Skeletal muscle satellite cell (primary cell): Measurements from ENCODE around the gene PABPN1L.

ENCODE experiments used
- H3K27me3 ChIP-seq: 2 replicates; pipeline ENCODE4 v1.7.0; 2013; ENCODE audit warnings: low read length; ENCODE audit not compliant: control insufficient read depth, insufficient read depth
- H3K36me3 ChIP-seq: 2 replicates; pipeline ENCODE4 v1.7.0; 2013; ENCODE audit warnings: mild to moderate bottlenecking, control low read depth, low read length; ENCODE audit not compliant: insufficient read depth
- H3K4me1 ChIP-seq: 2 replicates; pipeline ENCODE4 v1.7.0; 2013; ENCODE audit warnings: low read length; ENCODE audit not compliant: control insufficient read depth, insufficient read depth
- H3K4me2 ChIP-seq: 2 replicates; pipeline ENCODE4 v1.7.0; 2013; ENCODE audit warnings: mild to moderate bottlenecking, low read length
- H3K4me3 ChIP-seq: 2 replicates; pipeline ENCODE4 v1.7.0; 2013; ENCODE audit warnings: low read length
- H3K9ac ChIP-seq: 2 replicates; pipeline ENCODE4 v1.7.0; 2013; ENCODE audit warnings: mild to moderate bottlenecking, low read depth, low read length, moderate library complexity
- H3K9me3 ChIP-seq: replicated peaks from 2 replicates; pipeline ENCODE4 v1.7.0; 2013; ENCODE audit warnings: mild to moderate bottlenecking, control low read depth, low read length

PABPN1L gene

GRCh38 chr16:88888057-88888456 is 21.6 kb upstream of the PABPN1L start:
- Histone ChIP-seq H3K4me1 (peaks cover 15% of the 10 kb centered on the region), H3K36me3 (no peaks in the 10 kb centered on the region)

GRCh38 chr16:88886845-88887521 is 20.5 kb upstream of the PABPN1L start:
- no peak overlapping the region for H3K4me3 ChIP-seq
- H3K9me3 ChIP-seq = no peaks in the 10 kb centered on the region
- H3K36me3 ChIP-seq = no peaks in the 10 kb centered on the region
- H3K9ac ChIP-seq = no peak overlapping the region
- H3K4me1 ChIP-seq = peaks cover 20% of the 10 kb centered on the region
- H3K4me2 ChIP-seq = peak overlapping the region; percentile 14
- H3K27me3 ChIP-seq = peaks cover 16% of the 10 kb centered on the region

More at GRCh38 chr16:88888057-88888456, 21.6 kb upstream of the PABPN1L start:
- peaks cover 16% of the 10 kb centered on the region for H3K27me3 ChIP-seq
- H3K9ac ChIP-seq = no peak overlapping the region
- H3K4me2 ChIP-seq = no peak overlapping the region
- H3K4me3 ChIP-seq = no peak overlapping the region
- no peaks in the 10 kb centered on the region for H3K9me3 ChIP-seq

- Histone ChIP-seq H3K4me3 (no peak overlapping the region), H3K4me2 (no peak overlapping the region), H3K27me3 (peaks cover 13% of the 10 kb centered on the region), H3K9me3 (no peaks in the 10 kb centered on the region), H3K36me3 (no peaks in the 10 kb centered on the region), H3K4me1 (peaks cover 20% of the 10 kb centered on the region), H3K9ac (no peak overlapping the region)
Measured at GRCh38 chr16:88886420-88886844, 20.0 kb upstream of the PABPN1L start.

- no peak overlapping the region for H3K4me2 ChIP-seq
- no peak overlapping the region for H3K4me3 ChIP-seq
- no peaks in the 10 kb centered on the region for H3K9me3 ChIP-seq
- H3K36me3 ChIP-seq = no peaks in the 10 kb centered on the region
- H3K27me3 ChIP-seq = peaks cover 9% of the 10 kb centered on the region
- no peak overlapping the region for H3K9ac ChIP-seq
- H3K4me1 ChIP-seq = peaks cover 20% of the 10 kb centered on the region
Measured at GRCh38 chr16:88885693-88886280, 19.3 kb upstream of the PABPN1L start.

GRCh38 chr16:88884569-88885271 is 18.3 kb upstream of the PABPN1L start:
- Histone ChIP-seq H3K9me3 (no peaks in the 10 kb centered on the region), H3K4me2 (no peak overlapping the region), H3K36me3 (no peaks in the 10 kb centered on the region), H3K4me3 (no peak overlapping the region), H3K9ac (no peak overlapping the region), H3K27me3 (peaks cover 9% of the 10 kb centered on the region), H3K4me1 (peaks cover 20% of the 10 kb centered on the region)

- Histone ChIP-seq H3K4me2 (no peak overlapping the region), H3K9ac (no peak overlapping the region), H3K4me3 (no peak overlapping the region), H3K9me3 (no peaks in the 10 kb centered on the region), H3K36me3 (no peaks in the 10 kb centered on the region), H3K4me1 (peaks cover 20% of the 10 kb centered on the region), H3K27me3 (peaks cover 9% of the 10 kb centered on the region)
Measured at GRCh38 chr16:88883946-88884345, 17.5 kb upstream of the PABPN1L start.

GRCh38 chr16:88883117-88883895 is 16.8 kb upstream of the PABPN1L start:
- Histone ChIP-seq H3K4me1 (peaks cover 20% of the 10 kb centered on the region), H3K4me3 (no peak overlapping the region), H3K9ac (no peak overlapping the region), H3K9me3 (no peaks in the 10 kb centered on the region), H3K36me3 (no peaks in the 10 kb centered on the region), H3K4me2 (no peak overlapping the region), H3K27me3 (peaks cover 9% of the 10 kb centered on the region)

GRCh38 chr16:88882358-88883030 is 16.0 kb upstream of the PABPN1L start:
- Histone ChIP-seq H3K4me1 (peaks cover 18% of the 10 kb centered on the region), H3K27me3 (peaks cover 11% of the 10 kb centered on the region), H3K9me3 (no peaks in the 10 kb centered on the region), H3K4me2 (no peak overlapping the region), H3K4me3 (no peak overlapping the region), H3K9ac (no peak overlapping the region), H3K36me3 (no peaks in the 10 kb centered on the region)

- Histone ChIP-seq H3K4me1 (peaks cover 12% of the 10 kb centered on the region), H3K27me3 (peaks cover 7% of the 10 kb centered on the region), H3K9me3 (no peaks in the 10 kb centered on the region), H3K36me3 (no peaks in the 10 kb centered on the region), H3K9ac (no peak overlapping the region), H3K4me3 (no peak overlapping the region), H3K4me2 (no peak overlapping the region)
Measured at GRCh38 chr16:88881675-88882357, 15.4 kb upstream of the PABPN1L start.

- H3K9ac ChIP-seq = no peak overlapping the region
- H3K9me3 ChIP-seq = no peaks in the 10 kb centered on the region
- H3K36me3 ChIP-seq = no peaks in the 10 kb centered on the region
- no peak overlapping the region for H3K4me2 ChIP-seq
- peaks cover 2% of the 10 kb centered on the region for H3K27me3 ChIP-seq
- H3K4me1 ChIP-seq = peaks cover 9% of the 10 kb centered on the region
- no peak overlapping the region for H3K4me3 ChIP-seq
Measured at GRCh38 chr16:88881007-88881615, 14.7 kb upstream of the PABPN1L start.
